ENCODE data around the gene MRTO4.

GRCh38 chr1:19260211-19261138, 8.9 kb downstream of the MRTO4 start:
- TF ChIP-seq CTCF (IDR thresholded peaks at IDR 0.05; ENCODE audit: insufficient read depth, low read depth, low read length) (no peak), EZH2 (IDR thresholded peaks at IDR 0.05; ENCODE audit: insufficient read depth, low read length) (no peak)
